Activated CD8-positive, alpha-beta memory T cell treated with anti-CD3 and anti-CD28 coated beads, Interleukin-2, amount 10 ng/mL, durations not matched to agents 7 days and 5 days (primary cell): ENCODE measurements around the gene TSPYL6. TPM values are rescaled to one million over a fixed set of nuclear protein-coding genes. Genes with fewer than 3 reads are reported as not detected.

ENCODE experiments used
- ATAC-seq: fragments of 150-1000 bp; cut with Tn5 transposase; one replicate; pipeline ENCODE4 v1.10.0; 2021; ENCODE audit warnings: moderate library complexity
- CTCF ChIA-PET: fragments of 350-600 bp; sonication (Branson Sonifier 250); formaldehyde crosslinking; loops from one replicate; lab custom pipeline; 2021; ENCODE audit warnings: antibody characterized with exemption; lab: Charles Lee
- DNase-seq: peaks from one replicate; pipeline ENCODE4 v3.0.0-alpha.2; 2020
- H3K27ac Mint-ChIP-seq: one replicate; pipeline ENCODE4 v1.8.0; 2021; ENCODE audit warnings: mild to moderate bottlenecking, mixed read lengths
- H3K27me3 Mint-ChIP-seq: one replicate; pipeline ENCODE4 v1.8.0; 2021; ENCODE audit warnings: mixed read lengths
- H3K36me3 Mint-ChIP-seq: one replicate; pipeline ENCODE4 v1.8.0; 2021; ENCODE audit warnings: mild to moderate bottlenecking, mixed read lengths
- H3K4me1 Mint-ChIP-seq: one replicate; pipeline ENCODE4 v1.8.0; 2021; ENCODE audit warnings: mixed read lengths
- H3K4me3 Mint-ChIP-seq: one replicate; pipeline ENCODE4 v1.8.0; 2021; ENCODE audit warnings: mild to moderate bottlenecking, moderate library complexity, mixed read lengths
- H3K9me3 Mint-ChIP-seq: one replicate; pipeline ENCODE4 v1.8.0; 2022; ENCODE audit warnings: low read depth, mixed read lengths
- total RNA-seq, 2 experiments: library from RNA; stranded (reverse); gene quantifications; one replicate each; pipeline ENCODE4 v1.2.3, GENCODE V29; 2021

Gene TSPYL6
- total RNA-seq, 2 experiments from 2014 or later: not detected

DNA sequence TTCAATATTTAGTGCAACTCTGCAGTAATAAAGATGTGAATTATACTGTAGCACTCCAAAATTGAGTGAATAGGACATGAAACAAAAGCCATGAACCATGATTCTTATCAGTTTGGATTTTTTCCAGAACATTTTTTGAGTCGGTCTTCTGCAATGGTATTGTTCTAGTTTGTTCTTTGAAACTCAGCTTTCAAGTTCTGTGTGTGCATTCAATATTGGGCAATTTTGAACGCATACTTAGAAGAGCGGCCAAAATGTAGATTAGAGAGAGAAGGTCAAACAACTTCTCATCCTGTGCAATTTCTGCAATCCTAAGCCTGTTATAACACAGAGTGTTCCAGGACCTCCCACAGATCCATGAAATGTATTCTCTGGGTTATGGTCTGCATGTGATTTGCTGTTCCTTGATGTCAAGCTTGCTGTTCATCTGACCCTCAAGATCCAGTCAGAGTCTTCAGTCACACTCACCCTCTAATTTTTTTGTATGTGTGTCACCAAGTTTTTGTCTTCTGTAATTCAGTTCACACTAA, 48.3 kb downstream of the TSPYL6 start:
- Mint-ChIP-seq H3K27ac (no peak overlapping the region), H3K9me3 (no peaks in the 10 kb centered on the region), H3K27me3 (no peaks in the 10 kb centered on the region), H3K36me3 (no peaks in the 10 kb centered on the region), H3K4me3 (no peak overlapping the region), H3K4me1 (peaks cover 5% of the 10 kb centered on the region)
- CTCF ChIA-PET: interaction anchor here (1.2 kb wide), 1 partner anchor 9 kb away, joined by 4 read pairs; no protein-coding TSS in a partner anchor
- ATAC-seq: no peak
- DNase-seq: no peak

DNA sequence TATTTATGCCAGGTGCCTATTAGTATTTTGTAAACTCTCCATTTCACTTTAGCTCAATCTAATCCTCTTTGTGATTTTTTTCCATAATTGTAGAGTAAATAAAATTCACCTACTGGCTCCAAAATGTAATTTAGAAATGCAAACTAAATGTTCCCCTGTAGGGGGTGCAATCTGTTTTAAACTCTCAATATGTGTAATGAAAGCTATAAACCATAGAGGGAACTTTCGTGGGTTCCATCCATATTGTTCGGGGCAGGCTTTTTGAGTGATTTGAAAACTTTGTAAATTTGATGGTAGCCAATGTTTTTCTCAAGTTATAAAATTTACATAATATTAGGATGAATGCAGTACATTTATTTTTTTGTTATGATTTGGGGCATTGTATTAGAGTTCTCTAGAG, 49.4 kb downstream of the TSPYL6 start:
- H3K27ac Mint-ChIP-seq: no peak overlapping the region
- no peaks in the 10 kb centered on the region for H3K36me3 Mint-ChIP-seq
- CTCF ChIA-PET: interaction anchor here (0.9 to 1.0 kb wide), 2 partner anchors 9 to 632 kb away, joined by 3 read pairs; no protein-coding TSS in a partner anchor
- no peaks in the 10 kb centered on the region for H3K9me3 Mint-ChIP-seq
- no peaks in the 10 kb centered on the region for H3K27me3 Mint-ChIP-seq
- ATAC-seq (no peak), DNase-seq (no peak)
- H3K4me3 Mint-ChIP-seq: no peak overlapping the region
- H3K4me1 Mint-ChIP-seq: peaks cover 5% of the 10 kb centered on the region

DNA sequence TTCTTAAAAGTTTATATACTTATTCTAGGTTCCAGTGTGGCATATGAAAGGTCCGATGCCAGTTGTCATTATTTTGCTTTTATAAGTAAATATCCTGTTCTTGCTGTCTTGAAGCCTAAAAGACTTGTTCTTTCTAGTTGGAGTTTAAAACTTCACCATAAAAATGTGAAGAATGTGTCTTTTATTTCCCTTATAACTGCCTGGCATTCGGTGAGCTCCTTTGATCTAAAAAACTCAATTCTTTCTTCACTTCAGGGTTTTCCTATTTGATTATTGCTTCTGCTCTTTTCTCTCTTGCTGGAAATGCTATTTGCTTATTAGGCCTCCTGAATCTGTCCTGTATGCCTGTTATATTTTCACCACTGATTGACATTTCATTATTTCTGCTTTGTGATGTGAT, 51.6 kb downstream of the TSPYL6 start:
- CTCF ChIA-PET: no interaction called here
- Mint-ChIP-seq H3K4me1 (peaks cover 5% of the 10 kb centered on the region), H3K27me3 (no peaks in the 10 kb centered on the region), H3K9me3 (no peaks in the 10 kb centered on the region), H3K27ac (no peak overlapping the region), H3K36me3 (no peaks in the 10 kb centered on the region), H3K4me3 (no peak overlapping the region)
- ATAC-seq (no peak), DNase-seq (no peak)

Other genes starting within 250 kb of the TSPYL6 start
- gene ACYP2, start 140.6 kb downstream of the TSPYL6 start, total RNA-seq: 1 to 10 TPM; 9.9 TPM
- 100 to 1,000 TPM in 1 of 2 experiments, 10 to 100 TPM in 1; 82.9 to 109 TPM for gene SPTBN1, start 200.1 kb upstream of the TSPYL6 start, total RNA-seq